HG03108 (cell line): ENCODE measurements around the gene MEIOSIN.
"Not testable (repeated sequence)": the region's sequence is repeated elsewhere in the genome, so short reads cannot be mapped to it uniquely, and the experiment has no call there.

ENCODE experiments used
- ATAC-seq: cut with Tn5 transposase; IDR thresholded peaks from one replicate; pipeline ENCODE4 v1.9.1; 2021; ENCODE audit warnings: moderate library complexity; ENCODE audit not compliant: unreplicated experiment

Gene MEIOSIN

DNA sequence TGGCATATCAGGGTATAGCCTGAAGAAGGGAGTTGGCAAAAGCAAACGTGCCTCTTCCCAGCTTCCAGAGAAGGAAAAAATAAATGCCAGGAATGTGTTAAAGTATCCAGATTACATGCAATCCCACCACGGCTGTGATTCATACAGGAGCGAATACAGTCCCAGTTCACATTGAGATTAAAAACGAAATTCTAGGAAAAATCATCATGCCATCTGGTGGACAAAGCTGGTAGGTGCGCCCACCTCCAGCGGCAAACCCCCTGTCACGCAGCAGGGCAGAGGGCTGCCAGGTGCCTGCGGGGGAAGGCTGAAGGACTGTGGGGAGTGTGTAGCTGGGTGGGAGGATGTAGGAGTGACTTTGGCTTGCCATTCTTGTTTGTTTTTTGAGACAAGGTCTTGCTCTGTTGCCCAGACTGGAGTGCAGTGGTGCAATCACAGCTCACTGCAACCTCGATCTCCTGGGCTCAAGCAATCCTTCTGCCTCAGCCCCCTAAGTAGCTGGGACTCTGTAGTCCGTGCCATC is 65.8 kb downstream of the MEIOSIN start:
- ATAC-seq = no peak

DNA sequence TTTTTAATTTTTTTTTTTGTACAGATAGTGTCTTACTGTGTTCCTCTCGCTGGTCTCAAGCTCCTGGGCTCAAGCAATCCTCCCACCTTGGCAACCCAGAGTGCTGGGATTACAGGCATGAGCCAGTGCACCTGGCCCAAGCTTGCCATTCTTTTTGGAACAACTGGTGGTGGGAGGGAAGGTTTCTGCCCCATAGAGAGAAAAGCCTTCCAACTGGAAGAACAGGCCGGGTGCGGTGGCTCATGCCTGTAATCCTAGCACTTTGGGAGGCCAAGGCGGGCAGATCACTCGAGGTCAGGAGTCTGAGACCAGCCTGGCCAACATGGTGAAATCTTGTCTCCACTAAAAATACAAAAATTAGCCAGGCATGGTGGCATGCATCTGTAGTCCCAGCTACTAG is 66.3 kb downstream of the MEIOSIN start:
- not testable (repeated sequence) for ATAC-seq

GRCh38 chr19:45800070-45800553 is 66.9 kb downstream of the MEIOSIN start:
- ATAC-seq = no peak

GRCh38 chr19:45801603-45802175 is 68.5 kb downstream of the MEIOSIN start:
- ATAC-seq = no peak

DNA sequence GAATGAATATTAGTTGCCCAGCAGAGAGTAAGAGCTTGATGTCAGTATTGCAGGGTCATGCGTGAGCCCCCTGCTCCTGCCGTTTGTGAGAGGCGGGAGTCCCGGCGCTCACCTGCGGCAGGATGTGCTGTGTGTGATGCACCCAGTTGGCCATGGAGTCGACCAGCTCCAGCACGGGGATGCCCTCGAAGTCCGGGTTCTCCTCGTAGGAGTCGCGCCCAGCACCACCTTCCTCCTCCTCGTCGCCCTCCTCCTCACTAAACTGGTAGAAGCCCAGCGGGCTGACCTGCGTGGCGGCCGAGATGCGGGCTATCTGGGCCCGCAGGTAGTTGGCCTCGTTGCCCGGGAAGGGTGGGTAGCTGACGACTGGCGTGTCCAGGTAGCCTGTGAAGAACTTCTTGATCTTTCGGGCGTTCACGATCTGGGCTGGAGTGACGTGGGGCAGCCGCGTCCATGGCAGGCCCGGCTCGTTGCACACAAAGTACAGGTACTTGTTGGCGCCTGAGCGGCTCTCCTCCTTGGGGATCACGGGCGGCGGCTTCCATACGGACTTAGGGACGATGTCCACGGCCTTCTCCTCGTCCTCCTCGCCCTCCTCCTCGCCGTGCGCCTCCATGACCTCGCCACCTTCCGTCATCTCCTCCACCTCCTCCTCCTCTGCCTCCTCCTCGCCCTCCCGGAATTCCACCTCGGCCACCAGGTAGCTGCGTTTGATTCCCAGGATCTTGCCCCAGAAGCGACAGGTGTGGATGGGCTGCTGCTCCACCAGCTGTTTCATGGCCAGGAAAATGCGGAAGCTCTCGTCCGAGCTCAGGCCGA is 71.1 kb downstream of the MEIOSIN start:
- no peak for ATAC-seq

DNA sequence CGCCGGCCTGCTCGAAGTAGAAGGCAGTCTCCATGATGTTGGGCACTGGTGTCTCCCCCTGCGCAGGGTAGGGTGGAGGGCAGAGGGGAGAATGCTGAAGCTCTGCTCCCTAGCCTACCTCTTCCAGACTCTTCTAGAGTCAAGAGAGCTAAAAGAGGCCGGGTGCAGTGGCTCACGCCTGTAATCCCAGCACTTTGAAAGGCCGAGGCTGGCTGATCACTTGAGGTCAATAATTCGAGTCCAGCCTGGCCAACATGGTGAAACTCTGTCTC is 71.7 kb downstream of the MEIOSIN start:
- no peak for ATAC-seq

- no peak for ATAC-seq
Observed at GRCh38 chr19:45805719-45806118, 72.5 kb downstream of the MEIOSIN start.

DNA sequence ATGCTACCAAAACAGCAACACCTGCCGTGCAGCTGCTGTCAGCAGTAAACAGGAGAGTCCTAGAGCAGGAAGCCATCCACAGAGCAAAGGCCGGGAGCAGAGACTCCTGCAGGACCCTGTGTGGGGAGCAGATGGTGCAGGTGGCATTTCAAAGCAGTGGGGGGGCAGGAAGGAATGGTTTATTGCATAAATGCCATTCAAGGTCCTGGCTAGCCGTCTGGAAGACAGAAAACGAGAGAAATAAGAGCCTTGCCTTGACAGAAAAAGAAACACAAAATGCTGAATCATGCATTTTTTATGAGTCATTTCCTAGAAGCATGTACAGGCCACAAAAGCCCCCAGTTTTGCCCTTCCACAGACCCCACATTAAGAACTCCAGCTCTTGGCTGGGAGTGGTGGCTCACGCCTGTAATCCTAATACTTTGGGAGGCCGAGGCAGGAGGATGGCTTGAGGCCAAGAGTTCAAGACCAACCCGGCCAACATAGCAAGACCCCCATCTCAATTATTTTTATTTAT is 76.5 kb downstream of the MEIOSIN start:
- no peak for ATAC-seq

- no peak for ATAC-seq
Observed at GRCh38 chr19:45812297-45812696, 79.1 kb downstream of the MEIOSIN start.
